NCI-H1694 (cell line): ENCODE measurements around the gene MED16.

Experiments used
- DNase-seq: peaks from one replicate; lab custom pipeline; 2025; lab: John Stamatoyannopoulos, UW

MED16 gene

GRCh38 chr19:872266-872951 is 20.6 kb downstream of the MED16 start:
- no peak for DNase-seq

GRCh38 chr19:871446-872265 is 21.3 kb downstream of the MED16 start:
- DNase-seq = no peak

- peak; percentile 54 for DNase-seq
Observed at GRCh38 chr19:870963-871401, 22.0 kb downstream of the MED16 start.

- no peak for DNase-seq
Observed at GRCh38 chr19:870314-870713, 22.7 kb downstream of the MED16 start.

- no peak for DNase-seq
Observed at GRCh38 chr19:869245-870177, 23.5 kb downstream of the MED16 start.

- DNase-seq = no peak
Observed at GRCh38 chr19:868458-869244, 24.3 kb downstream of the MED16 start.

- DNase-seq = no peak
Observed at GRCh38 chr19:867855-868457, 25.0 kb downstream of the MED16 start.

GRCh38 chr19:867301-867793 is 25.6 kb downstream of the MED16 start:
- no peak for DNase-seq

GRCh38 chr19:866769-867300 is 26.2 kb downstream of the MED16 start:
- DNase-seq = no peak

GRCh38 chr19:863315-863620 is 29.7 kb downstream of the MED16 start:
- DNase-seq = no peak

- DNase-seq = no peak
Observed at GRCh38 chr19:862581-863314, 30.2 kb downstream of the MED16 start.

GRCh38 chr19:861756-862580 is 31.0 kb downstream of the MED16 start:
- no peak for DNase-seq

- no peak for DNase-seq
Observed at GRCh38 chr19:861141-861755, 31.7 kb downstream of the MED16 start.

GRCh38 chr19:858868-859843 is 33.8 kb downstream of the MED16 start, which contains the start of gene CFD:
Gene CFD (plus strand): TSS chr19:859664. CDS start chr19:859690, 26 bp downstream.
- DNase-seq = no peak

GRCh38 chr19:858284-858683 is 34.7 kb downstream of the MED16 start:
- no peak for DNase-seq

- DNase-seq = no peak
Observed at GRCh38 chr19:855566-856120, 37.3 kb downstream of the MED16 start.

GRCh38 chr19:855142-855541 is 37.8 kb downstream of the MED16 start:
- no peak for DNase-seq
